OCI-LY1 (cell line): ENCODE results near the gene GALNT2.
A peak's percentile ranks its signal among the peaks of the same experiment; 100 is the strongest.

Source experiments
- H2AFZ ChIP-seq: fragments of 200-600 bp; sonication (generic), shearing (Covaris generic); 2 replicates; pipeline ENCODE4 v1.6.0; 2014; ENCODE audit warnings: antibody characterized with exemption, mild to moderate bottlenecking, low read length
- H3F3A ChIP-seq: fragments of 200-600 bp; sonication (generic), shearing (Covaris generic); 2 replicates; pipeline ENCODE4 v1.6.0; 2014; ENCODE audit warnings: mild to moderate bottlenecking, antibody characterized with exemption, low read length, moderate library complexity; ENCODE audit not compliant: insufficient read depth
- H3K27ac ChIP-seq: fragments of 200-600 bp; sonication (generic); 2 replicates; pipeline ENCODE4 v1.5.1; 2014; ENCODE audit warnings: low read length, mixed run types, mild to moderate bottlenecking, low read depth; ENCODE audit not compliant: poor library complexity, severe bottlenecking
- H3K27me3 ChIP-seq: fragments of 200-600 bp; sonication (generic); 2 replicates; pipeline ENCODE4 v1.6.0; 2014; ENCODE audit warnings: antibody characterized with exemption, mild to moderate bottlenecking, low read length, moderate library complexity; ENCODE audit not compliant: insufficient read depth
- H3K36me3 ChIP-seq: fragments of 200-600 bp; sonication (generic); 2 replicates; pipeline ENCODE4 v1.6.1; 2014; ENCODE audit warnings: mild to moderate bottlenecking, antibody characterized with exemption, low read length, moderate library complexity, mixed read lengths; ENCODE audit not compliant: insufficient read depth
- H3K4me1 ChIP-seq: fragments of 200-600 bp; sonication (generic); 2 replicates; pipeline ENCODE4 v1.5.1; 2014; ENCODE audit warnings: mild to moderate bottlenecking, low read length, moderate library complexity; ENCODE audit not compliant: insufficient read depth, severe bottlenecking
- H3K4me2 ChIP-seq: fragments of 200-600 bp; sonication (generic), shearing (Covaris generic); 2 replicates; pipeline ENCODE4 v1.6.1; 2014; ENCODE audit warnings: low read length
- H3K4me3 ChIP-seq: fragments of 200-600 bp; sonication (generic); 2 replicates; pipeline ENCODE4 v1.5.1; 2014; ENCODE audit warnings: low read length, low read depth, mild to moderate bottlenecking, mixed read lengths; ENCODE audit not compliant: poor library complexity, severe bottlenecking
- H3K79me2 ChIP-seq: fragments of 200-600 bp; shearing (Covaris generic); 2 replicates; pipeline ENCODE4 v1.6.1; 2016; ENCODE audit warnings: mixed run types, low read length, mixed read lengths; ENCODE audit not compliant: insufficient read depth
- H3K9ac ChIP-seq: fragments of 200-600 bp; sonication (generic), shearing (Covaris generic); 2 replicates; pipeline ENCODE4 v1.6.1; 2014; ENCODE audit warnings: mild to moderate bottlenecking, low read length, mixed read lengths
- H3K9me2 ChIP-seq: fragments of 200-600 bp; sonication (generic), shearing (Covaris generic); 2 replicates; pipeline ENCODE4 v1.6.1; 2014; ENCODE audit warnings: low read depth, mild to moderate bottlenecking, low read length, mixed read lengths
- H3K9me3 ChIP-seq: fragments of 200-600 bp; shearing (Covaris generic); 2 replicates; pipeline ENCODE4 v1.6.1; 2014; ENCODE audit warnings: low read length, mixed read lengths
- H4K20me1 ChIP-seq: fragments of 200-600 bp; sonication (generic), shearing (Covaris generic); 2 replicates; pipeline ENCODE4 v1.6.0; 2016; ENCODE audit warnings: mild to moderate bottlenecking, low read length; ENCODE audit not compliant: insufficient read depth
- CTCF ChIP-seq: fragments of 200-600 bp; sonication (generic), shearing (Covaris generic); IDR thresholded peaks from 2 replicates; pipeline ENCODE4 v1.5.1; 2017; ENCODE audit warnings: mild to moderate bottlenecking, antibody characterized with exemption, low read length, moderate library complexity, mixed read lengths
- EZH2 ChIP-seq: fragments of 200-600 bp; sonication (generic), shearing (Covaris generic); IDR thresholded peaks from 2 replicates; pipeline ENCODE4 v1.8.0; 2017; ENCODE audit warnings: borderline replicate concordance, mixed run types, mild to moderate bottlenecking, antibody characterized with exemption, low read length, moderate library complexity, mixed read lengths

Gene GALNT2

DNA sequence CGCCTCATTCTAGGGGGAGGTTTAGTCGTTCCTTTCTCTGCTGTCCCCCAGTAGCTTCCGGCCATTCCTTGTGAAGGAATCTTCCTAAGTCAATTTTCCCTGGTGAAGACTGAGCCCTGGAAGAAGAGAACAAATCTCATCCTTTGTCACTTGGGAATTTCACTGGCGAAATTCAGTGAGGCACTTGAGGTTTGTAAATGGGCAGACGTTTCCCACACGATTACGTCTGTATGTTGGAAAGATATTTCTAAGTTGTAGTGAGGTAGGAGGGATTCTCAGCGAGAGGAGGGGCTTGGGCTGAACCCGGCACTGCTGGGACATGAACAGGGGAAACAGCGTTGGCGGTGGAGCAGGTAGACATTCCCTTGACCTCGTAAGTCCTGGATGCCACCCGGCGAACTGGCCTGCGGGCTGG lies 47.2 kb downstream of the GALNT2 start:
- Histone ChIP-seq H3K27me3 (no peaks in the 10 kb centered on the region), H3K4me2 (peak overlapping the region; percentile 62; the same call in 1 of the 2 replicates), H3K4me3 (no peak overlapping the region), H3K9me2 (no peaks in the 10 kb centered on the region), H4K20me1 (no peaks in the 10 kb centered on the region), H3K79me2 (peaks cover 19% of the 10 kb centered on the region; the same call in 1 of the 2 replicates), H2AFZ (no peak overlapping the region), H3K9me3 (no peaks in the 10 kb centered on the region), H3K4me1 (peaks cover 84% of the 10 kb centered on the region), H3K9ac (peak overlapping the region; percentile 58; the same call in 1 of the 2 replicates), H3K36me3 (peaks cover 27% of the 10 kb centered on the region), H3F3A (0 out of 2 replicates have a peak, but pooled peaks cover 5% of the 10 kb centered on the region), H3K27ac (peak overlapping the region; percentile 95)
- TF ChIP-seq EZH2, result no peak
- TF ChIP-seq CTCF, result no peak

DNA sequence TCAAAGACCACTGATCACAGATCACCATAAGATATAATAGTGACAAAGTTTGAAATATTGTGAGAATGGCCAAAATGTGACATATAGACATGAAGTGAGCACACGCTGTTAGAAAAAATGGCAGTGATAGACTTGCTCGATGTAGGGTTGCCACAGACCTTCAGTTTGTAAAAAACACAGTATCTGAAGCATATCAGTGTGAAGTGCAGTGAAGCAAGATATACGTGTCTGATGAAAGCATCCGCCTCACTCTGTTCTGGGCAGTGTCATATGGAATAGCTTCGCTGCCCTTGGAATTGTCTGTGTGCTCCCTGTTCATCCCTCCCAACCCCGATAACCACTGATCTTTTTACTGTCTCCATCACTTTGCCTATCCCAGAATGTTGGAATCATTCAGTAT lies 50.7 kb downstream of the GALNT2 start:
- no peak overlapping the region for H3K4me3 ChIP-seq
- H3K79me2 ChIP-seq, result peaks cover 12% of the 10 kb centered on the region; the same call in 1 of the 2 replicates
- H4K20me1 ChIP-seq, result no peaks in the 10 kb centered on the region
- peak overlapping the region; percentile 33 for H3K4me2 ChIP-seq
- peak overlapping the region; percentile 0; the same call in 1 of the 2 replicates for H3K9ac ChIP-seq
- no peaks in the 10 kb centered on the region for H3K9me3 ChIP-seq
- H3K27me3 ChIP-seq, result no peaks in the 10 kb centered on the region
- no peaks in the 10 kb centered on the region for H3K9me2 ChIP-seq
- peaks cover 8% of the 10 kb centered on the region for H3F3A ChIP-seq
- H2AFZ ChIP-seq, result no peak overlapping the region
- peak overlapping the region; percentile 99 for H3K27ac ChIP-seq
- H3K4me1 ChIP-seq, result peaks cover 84% of the 10 kb centered on the region
- peaks cover 33% of the 10 kb centered on the region for H3K36me3 ChIP-seq
- TF ChIP-seq EZH2, result no peak
- TF ChIP-seq CTCF, result no peak

DNA sequence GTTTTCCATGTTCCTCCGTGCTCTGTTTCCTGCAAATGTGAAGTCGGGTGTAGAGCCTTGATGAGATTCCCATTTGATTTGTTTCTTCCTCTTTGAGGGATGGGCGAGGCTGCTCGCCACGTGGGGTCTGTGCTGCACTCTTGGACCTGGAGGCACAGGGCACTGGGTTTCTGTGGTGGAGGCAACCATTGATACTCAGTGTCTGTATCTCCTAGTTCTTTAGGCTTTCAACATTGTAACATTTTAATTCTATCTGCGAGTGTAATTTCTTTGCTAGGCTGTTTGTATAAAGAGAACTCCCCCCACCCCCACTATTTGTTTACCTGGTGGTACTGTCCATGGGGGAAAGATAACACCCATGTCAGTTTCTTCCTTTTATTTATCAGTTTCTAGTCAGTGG lies 52.3 kb downstream of the GALNT2 start:
- peak overlapping the region; percentile 55 for H3K9ac ChIP-seq
- H3K4me3 ChIP-seq, result no peak overlapping the region
- H3F3A ChIP-seq, result peaks cover 17% of the 10 kb centered on the region
- H3K79me2 ChIP-seq, result peaks cover 12% of the 10 kb centered on the region; the same call in 1 of the 2 replicates
- peak overlapping the region; percentile 35 for H3K4me2 ChIP-seq
- H3K27ac ChIP-seq, result peak overlapping the region; percentile 99
- TF ChIP-seq CTCF (no peak), EZH2 (no peak)
- no peaks in the 10 kb centered on the region for H3K27me3 ChIP-seq
- peaks cover 24% of the 10 kb centered on the region for H3K36me3 ChIP-seq
- H3K9me2 ChIP-seq, result no peaks in the 10 kb centered on the region
- H3K4me1 ChIP-seq, result peaks cover 84% of the 10 kb centered on the region
- no peaks in the 10 kb centered on the region for H4K20me1 ChIP-seq
- no peaks in the 10 kb centered on the region for H3K9me3 ChIP-seq
- H2AFZ ChIP-seq, result no peak overlapping the region
